ENCODE measurements around the gene RPS16. TPM values are rescaled to one million over a fixed set of nuclear protein-coding genes. Genes with fewer than 3 reads are reported as not detected.

Gene RPS16
- total and polyA plus RNA-seq, 9 of the 15 experiments (the other 6 are each of a cell fraction or from before 2014, with no cell fraction given) = 82.6 to 3,671 (median 2,204) TPM

DNA sequence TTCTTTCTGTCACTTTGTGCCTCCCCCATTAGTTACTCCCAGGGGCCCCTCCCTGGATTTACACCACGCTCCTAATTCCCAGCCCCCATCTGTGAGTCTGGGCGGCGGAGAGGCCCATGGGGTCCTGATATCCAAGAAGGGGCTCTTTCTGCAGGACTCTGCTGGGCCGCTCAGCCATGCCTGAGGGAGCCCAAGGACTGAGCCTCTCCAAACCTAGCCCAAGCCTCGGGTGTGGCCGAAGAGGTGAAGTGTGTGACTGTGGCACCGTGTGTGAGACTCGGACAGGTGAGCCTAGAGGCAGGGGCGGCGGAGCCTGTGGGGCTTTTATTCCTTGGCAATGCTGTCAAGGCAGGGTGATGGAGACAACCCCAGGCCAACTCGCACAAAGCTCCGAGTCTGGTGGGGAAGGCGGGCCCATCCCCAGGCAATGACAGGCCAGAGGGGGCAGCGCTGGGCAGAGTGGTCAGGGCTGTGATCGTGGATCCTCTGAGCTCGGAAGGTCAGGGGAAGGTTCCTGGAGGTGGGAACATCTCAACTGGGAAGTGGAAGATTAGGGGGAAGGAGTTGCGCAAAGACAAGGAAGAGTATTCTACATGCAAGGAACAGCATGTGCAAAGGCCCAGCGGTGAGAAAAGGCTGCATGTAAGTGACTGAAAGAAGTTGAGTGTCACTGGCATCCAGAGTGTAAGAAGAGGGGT, 21.7 kb downstream of the RPS16 start (continued):
- TF ChIP-seq, protein P1, sequence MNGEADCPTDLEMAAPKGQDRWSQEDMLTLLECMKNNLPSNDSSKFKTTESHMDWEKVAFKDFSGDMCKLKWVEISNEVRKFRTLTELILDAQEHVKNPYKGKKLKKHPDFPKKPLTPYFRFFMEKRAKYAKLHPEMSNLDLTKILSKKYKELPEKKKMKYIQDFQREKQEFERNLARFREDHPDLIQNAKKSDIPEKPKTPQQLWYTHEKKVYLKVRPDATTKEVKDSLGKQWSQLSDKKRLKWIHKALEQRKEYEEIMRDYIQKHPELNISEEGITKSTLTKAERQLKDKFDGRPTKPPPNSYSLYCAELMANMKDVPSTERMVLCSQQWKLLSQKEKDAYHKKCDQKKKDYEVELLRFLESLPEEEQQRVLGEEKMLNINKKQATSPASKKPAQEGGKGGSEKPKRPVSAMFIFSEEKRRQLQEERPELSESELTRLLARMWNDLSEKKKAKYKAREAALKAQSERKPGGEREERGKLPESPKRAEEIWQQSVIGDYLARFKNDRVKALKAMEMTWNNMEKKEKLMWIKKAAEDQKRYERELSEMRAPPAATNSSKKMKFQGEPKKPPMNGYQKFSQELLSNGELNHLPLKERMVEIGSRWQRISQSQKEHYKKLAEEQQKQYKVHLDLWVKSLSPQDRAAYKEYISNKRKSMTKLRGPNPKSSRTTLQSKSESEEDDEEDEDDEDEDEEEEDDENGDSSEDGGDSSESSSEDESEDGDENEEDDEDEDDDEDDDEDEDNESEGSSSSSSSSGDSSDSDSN (IDR thresholded peaks at IDR 0.05; ENCODE audit: borderline replicate concordance in 1 of 2, low read depth in 2 of 2, low read length in 2 of 2) = 0 out of 4 replicates have a peak, but pooled peaks of 1 of the 2 experiments have one; percentile 17
- TF ChIP-seq ZNF3 (CRISPR knock-in tag; IDR thresholded peaks at IDR 0.05) (peak; percentile 71), PHF21A (IDR thresholded peaks at IDR 0.05; ENCODE audit: borderline replicate concordance, low read depth) (no peak), XRCC5 (IDR thresholded peaks at IDR 0.05; ENCODE audit: low read depth, low read length) (no peak), MYBL2 (IDR thresholded peaks at IDR 0.05; ENCODE audit: low read depth) (no peak), MYBL2 (CRISPR knock-in tag; IDR thresholded peaks at IDR 0.05; ENCODE audit: borderline replicate concordance) (no peak), ZNF77 (CRISPR knock-in tag; IDR thresholded peaks at IDR 0.05) (no peak), MBD2 (IDR thresholded peaks at IDR 0.05; ENCODE audit: borderline replicate concordance, low read depth) (no peak), PRMT5 (CRISPR knock-in tag; IDR thresholded peaks at IDR 0.05) (no peak), ARID2 (IDR thresholded peaks at IDR 0.05) (no peak), DPF2 (IDR thresholded peaks at IDR 0.05) (no peak), GTF2B (IDR thresholded peaks at IDR 0.05; ENCODE audit: extremely low read depth, insufficient read length) (no peak), HDAC2 (IDR thresholded peaks at IDR 0.05) (peak; percentile 34; the same call in 1 of the 2 replicates), ZBTB43 (CRISPR knock-in tag; IDR thresholded peaks at IDR 0.05) (no peak), KDM1A (IDR thresholded peaks at IDR 0.05) (peak; percentile 40 to 64; a peak in 3 of 4 replicates), SRSF9 (IDR thresholded peaks at IDR 0.05; ENCODE audit: borderline replicate concordance, low read depth, low read length) (no peak), NFE2L1 (tag; IDR thresholded peaks at IDR 0.05; ENCODE audit: borderline replicate concordance, low read depth) (no peak), NBN (IDR thresholded peaks at IDR 0.05; ENCODE audit: low read depth) (no peak), SRSF1 (IDR thresholded peaks at IDR 0.05; ENCODE audit: low read depth, low read length) (no peak), XRCC3 (IDR thresholded peaks at IDR 0.05) (no peak), DDX20 (tag; IDR thresholded peaks at IDR 0.05; ENCODE audit: low read depth) (no peak), MCM2 (IDR thresholded peaks at IDR 0.05; ENCODE audit: low read depth) (no peak), NFRKB (IDR thresholded peaks at IDR 0.05; ENCODE audit: low read depth) (no peak)
- TF ChIP-seq, protein P2, sequence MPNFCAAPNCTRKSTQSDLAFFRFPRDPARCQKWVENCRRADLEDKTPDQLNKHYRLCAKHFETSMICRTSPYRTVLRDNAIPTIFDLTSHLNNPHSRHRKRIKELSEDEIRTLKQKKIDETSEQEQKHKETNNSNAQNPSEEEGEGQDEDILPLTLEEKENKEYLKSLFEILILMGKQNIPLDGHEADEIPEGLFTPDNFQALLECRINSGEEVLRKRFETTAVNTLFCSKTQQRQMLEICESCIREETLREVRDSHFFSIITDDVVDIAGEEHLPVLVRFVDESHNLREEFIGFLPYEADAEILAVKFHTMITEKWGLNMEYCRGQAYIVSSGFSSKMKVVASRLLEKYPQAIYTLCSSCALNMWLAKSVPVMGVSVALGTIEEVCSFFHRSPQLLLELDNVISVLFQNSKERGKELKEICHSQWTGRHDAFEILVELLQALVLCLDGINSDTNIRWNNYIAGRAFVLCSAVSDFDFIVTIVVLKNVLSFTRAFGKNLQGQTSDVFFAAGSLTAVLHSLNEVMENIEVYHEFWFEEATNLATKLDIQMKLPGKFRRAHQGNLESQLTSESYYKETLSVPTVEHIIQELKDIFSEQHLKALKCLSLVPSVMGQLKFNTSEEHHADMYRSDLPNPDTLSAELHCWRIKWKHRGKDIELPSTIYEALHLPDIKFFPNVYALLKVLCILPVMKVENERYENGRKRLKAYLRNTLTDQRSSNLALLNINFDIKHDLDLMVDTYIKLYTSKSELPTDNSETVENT (CRISPR knock-in tag; IDR thresholded peaks at IDR 0.05) = no peak

All from K562 (cell line).